Embryonic facial prominence (tissue), 1 donor: ENCODE measurements around the gene TCF7L2.
A peak's percentile ranks its signal among the peaks of the same experiment; 100 is the strongest.

Experiments used
- DNase-seq: peaks from one replicate; pipeline ENCODE4 v3.0.0-alpha.2; 2016; ENCODE audit errors: extremely low spot score

TCF7L2 gene

DNA sequence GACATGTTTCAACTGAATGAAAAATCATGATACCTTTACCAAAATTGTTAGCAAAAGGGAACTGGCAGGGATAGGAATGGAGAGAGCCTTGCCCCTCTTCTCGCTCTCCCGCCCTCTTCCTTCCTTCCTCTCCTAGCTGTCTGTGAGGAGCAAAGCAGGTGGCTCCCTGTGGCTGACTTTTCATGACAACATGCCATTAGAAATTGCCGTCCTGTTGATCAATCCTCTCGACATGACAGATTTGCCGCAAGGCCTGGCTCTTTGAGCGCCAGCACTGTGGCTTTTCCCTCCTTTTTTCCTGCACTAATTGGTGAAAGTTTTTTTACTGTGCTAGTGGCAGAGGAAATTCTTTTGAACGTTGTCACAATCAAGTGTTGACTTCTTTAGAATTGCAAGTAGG, 171.1 kb downstream of the TCF7L2 start:
- no peak for DNase-seq

DNA sequence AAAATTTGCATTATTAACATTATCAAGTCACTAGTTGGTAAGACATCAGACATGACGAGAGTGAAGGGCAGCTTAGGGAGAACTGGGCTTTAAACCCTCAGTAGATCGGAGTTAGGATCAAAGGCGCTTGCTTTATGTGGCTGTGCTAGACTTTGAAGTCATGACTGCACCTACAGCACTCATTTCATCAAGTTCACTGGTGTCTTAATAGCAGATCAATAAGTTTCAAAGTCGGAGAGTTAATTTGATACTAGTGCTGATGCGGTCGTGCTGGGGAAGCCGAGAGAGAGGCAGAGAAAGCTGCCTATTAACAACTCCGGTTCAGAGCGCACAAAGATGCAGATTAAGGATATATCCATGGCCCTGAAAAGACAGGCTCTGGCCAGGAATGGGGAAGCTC, 172.9 kb downstream of the TCF7L2 start:
- DNase-seq: no peak

DNA sequence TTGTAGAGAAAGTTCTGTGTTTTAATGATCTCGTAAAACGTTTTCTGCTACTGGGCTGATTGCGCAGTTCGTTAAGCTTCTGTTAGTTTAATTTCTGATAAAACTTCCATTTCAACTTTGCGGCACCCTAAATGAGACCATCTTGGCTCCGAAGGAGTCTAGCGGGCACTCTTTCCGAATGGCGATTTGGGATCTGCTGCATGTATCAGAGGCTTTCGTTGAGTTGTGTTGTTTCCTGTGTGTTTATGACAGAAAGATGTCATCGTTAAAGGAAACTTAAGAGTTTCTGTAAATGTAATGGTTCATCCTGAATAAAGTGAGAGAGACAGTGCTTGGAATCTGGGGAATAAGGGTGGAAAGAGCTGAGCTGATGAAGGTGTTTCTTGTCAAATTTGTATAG, 174.7 kb downstream of the TCF7L2 start:
- DNase-seq: no peak

DNA sequence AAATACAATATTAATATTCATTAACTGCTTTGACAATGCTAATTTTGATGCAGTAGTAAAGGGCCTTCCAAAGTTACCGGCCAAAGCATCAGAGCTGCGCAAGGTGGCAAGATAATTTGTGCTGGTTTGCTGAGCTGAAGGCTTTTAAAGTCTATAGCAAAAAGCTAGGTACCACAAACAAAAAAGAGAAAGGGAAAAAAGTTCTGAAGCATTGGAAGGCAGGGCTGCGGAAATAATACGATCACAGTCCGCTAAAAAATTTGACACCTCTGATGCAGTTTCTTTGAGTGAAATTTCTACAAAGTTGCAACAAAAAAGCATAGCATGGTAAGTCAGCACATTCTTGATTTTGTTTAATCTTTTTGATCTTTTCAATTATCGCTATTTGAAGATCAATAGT, 175.6 kb downstream of the TCF7L2 start:
- no peak for DNase-seq

DNA sequence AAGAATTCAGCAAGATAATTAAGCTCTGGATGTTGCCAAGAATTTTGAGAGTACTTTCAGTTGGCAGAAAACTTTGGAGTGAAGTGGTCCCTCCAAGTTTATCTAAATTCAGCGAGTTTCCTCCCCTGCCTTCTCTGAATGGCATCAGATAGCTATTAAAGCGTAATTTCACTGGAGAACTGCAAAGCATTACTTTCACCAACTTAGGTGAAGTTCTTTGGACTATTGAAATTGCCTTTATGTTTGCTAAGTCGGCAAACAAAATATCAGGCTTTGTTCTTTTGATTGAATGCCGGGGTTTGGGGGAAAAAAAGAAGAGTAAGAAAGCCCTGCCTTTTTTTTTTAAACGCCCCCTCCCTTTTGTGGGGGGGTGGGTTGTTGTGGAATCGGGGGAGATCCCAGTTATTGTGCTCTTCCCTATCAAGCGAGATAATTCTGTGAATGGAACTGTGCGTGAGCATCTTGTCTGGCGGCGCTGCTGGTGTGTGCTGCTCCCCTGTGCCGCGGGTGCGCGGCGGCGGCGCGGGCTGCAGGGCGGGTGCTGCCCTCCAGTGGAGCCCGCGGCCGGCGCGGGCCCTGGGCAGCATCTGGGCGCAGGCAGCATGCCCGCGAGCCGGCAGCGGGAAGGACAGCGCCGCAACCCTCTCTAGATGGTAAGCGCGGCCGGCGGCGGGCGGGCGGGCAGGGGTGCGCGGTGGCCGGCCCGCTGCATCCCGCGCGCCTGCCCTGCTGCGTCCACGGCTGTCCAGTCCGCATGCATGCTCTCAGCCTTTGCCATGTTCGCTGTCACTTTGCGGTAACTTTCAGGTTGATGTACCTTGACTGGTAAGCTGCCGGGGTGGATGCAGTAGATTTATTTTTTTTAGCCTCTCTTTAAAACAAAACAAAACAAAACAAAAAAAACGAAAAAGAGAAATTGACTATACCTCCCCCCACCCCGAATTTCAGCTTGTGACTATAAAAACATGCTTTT, 176.5 kb downstream of the TCF7L2 start:
- peak; percentile 39 for DNase-seq

DNA sequence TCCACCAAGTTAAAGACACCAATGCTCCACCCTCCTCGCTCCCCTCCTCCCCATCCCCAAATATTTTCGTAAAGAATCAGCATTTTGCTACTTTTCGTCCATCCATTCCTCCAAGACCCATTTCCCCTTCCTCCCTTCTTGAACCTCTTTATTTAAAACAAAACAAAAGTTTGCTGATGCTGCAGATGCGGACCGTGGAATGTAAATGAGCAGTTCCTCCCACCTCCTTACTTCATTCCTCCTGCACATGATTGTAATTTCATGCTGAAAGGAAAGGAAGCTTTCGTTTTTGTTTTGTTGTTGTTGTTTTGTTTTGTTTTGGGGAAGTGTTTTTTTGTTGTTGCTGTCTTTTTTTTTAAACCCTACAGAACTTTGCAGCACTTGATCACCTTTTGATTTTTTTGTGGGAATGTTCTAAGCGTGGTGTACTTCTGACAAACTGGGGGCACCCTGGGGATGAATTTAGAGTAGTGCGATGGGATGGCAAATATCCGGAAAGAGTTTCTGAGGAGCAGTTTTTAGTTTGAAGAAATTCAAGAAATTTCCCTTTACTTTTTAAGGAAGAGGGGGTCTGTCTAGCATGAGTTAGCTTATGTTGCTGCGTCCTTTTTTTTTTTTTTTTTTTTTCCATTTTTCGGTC, 177.3 kb downstream of the TCF7L2 start:
- no peak for DNase-seq

DNA sequence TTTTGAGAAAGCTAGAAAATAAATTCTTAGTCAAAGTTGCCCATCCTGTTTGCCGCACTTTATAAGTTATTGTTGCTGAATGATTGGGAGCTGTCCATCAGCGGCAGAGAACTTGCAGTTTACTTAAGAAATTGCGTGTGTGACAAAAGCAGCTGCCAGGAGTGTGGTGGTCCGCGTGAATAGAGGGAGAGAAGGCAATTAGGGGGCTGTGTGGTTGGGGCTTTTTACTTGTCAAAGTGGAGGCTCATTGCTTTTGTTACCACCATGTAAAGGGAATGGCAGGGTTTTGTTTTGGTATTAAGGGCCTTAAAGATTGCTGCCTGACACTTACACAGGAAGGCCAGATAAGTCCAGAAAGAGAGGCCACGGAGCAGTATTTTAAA, 177.8 kb downstream of the TCF7L2 start:
- no peak for DNase-seq

DNA sequence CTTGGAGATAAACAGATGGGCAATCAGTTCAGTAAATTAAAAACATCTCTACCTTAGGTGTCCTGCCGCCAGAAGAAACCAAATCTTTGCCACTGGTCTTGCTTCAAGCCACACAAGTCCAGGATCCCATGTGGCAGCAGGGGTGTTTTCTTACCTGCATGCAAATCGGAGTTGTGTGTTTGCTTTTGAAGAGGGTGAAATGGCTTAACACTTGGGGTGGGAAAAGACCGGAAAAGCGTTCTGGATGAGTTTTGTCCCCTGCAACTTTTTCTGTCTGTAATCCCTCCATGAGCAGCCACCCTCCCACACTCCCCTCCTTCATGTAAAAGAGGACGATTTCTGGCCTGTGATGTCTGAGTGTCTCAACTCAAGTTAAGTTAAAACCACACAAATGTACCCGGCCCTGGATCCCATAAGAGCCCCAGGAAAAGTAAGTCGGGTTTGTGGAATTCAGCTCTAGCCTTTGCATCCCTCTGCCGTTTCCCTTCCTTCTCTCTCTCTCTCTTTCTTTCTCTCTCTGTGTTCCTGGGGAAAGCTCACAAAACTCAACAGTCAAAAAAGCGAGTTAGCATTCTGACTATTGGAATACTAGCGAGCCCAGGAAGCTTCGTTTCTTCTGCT, 178.5 kb downstream of the TCF7L2 start:
- DNase-seq: no peak

DNA sequence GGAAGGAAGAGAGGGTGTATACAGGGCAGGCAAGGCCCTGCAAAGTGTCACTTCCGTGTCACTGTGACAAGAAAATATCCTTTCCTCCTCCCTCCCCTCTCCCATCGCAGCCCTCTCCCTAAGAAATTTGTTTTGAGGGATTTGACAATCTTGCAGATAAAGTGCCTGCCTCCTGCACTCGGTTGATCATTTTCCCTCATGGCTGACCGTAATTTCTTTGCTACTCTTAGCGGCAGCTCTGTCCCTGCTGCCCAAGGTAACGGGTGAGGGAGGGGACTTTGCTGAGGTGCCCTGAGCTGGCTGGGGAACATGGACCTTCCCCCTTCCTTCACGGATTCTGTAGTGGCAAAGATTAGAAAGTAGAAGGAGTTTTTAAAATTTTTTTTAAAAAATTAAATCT, 179.1 kb downstream of the TCF7L2 start:
- DNase-seq: no peak

DNA sequence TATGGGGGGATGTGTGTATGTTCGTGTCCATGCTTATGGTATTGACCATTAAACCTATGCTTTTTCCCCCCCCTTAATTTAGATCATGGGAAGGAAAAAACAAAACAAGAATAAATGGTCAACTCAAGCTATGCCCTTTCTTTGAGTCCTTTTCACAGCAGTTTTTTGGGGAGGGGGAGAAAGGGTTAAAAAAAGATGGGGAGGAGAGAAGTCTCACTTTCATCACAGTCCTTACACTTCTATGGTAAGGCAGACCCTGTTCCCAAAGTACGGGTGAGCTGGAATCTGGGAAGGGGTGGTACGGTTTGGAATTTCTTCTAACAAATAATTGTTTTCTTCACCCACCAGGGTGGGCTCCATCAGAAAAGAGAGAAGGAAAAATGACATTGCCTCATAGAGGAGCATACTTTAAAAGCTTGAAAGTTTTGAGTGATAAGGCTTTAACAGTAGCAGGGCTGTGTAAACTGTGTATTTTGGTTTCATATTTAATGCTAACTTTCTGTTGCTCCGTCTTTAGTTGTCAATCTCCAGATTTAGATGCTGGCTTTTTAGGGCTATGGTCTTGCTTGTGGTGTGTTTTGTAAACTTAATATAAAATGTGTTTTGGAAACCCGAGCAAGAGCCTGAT, 180.1 kb downstream of the TCF7L2 start:
- no peak for DNase-seq

DNA sequence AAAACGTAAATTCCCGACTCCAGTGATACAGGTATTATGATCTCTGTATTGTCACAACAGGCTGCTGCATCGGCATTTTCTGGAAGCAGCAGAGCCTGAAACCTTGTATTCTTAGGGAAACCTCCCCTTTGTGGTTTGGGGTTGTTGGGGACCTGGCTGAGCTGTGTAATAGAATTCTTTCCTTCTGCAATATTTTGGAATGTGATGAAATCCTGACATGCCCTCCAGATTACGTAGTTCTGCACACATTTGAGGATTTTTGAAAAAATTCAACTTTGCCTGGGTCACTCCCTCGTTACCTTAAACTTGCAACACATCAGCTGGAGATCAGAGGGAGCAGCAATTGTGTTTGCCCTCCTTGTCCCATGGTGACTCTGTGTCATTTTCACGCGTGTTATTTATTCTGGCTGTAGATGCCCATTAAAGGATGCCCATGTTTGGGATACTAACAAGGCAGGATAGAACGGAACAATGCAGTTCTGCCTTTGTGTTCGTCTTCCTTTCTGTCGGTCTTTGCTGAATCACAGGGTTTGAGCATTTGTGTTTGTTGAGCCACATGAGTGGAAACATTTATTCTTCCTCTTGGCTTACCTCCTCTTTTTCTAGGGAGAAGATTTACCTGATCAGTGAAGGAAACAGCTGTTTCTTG, 181.7 kb downstream of the TCF7L2 start:
- DNase-seq: no peak

DNA sequence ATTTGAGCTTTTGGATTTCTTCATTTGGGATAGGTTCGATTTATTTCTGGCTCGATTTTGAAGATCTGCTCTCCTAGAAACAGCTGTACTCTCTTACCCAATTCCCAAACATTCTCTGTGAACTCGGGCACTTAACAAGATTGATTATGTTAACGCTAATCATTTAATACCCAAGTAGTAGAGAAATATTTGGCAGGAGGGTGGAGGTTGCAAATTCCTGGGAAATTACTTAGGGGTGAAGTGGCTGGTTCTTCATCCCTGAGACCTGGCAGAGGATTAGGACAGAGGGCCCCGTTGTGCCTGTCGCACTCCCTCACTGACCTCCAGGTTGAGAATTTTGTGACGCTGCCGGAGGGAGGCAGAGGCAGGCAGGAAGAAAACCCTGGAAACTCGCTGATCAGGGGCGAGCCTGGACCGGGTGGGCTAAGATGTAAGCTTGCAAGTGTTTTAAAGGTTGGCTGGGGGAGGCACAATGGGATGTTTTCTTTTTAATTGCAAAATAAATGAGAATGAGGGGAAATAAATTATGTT, 182.6 kb downstream of the TCF7L2 start:
- DNase-seq: no peak

DNA sequence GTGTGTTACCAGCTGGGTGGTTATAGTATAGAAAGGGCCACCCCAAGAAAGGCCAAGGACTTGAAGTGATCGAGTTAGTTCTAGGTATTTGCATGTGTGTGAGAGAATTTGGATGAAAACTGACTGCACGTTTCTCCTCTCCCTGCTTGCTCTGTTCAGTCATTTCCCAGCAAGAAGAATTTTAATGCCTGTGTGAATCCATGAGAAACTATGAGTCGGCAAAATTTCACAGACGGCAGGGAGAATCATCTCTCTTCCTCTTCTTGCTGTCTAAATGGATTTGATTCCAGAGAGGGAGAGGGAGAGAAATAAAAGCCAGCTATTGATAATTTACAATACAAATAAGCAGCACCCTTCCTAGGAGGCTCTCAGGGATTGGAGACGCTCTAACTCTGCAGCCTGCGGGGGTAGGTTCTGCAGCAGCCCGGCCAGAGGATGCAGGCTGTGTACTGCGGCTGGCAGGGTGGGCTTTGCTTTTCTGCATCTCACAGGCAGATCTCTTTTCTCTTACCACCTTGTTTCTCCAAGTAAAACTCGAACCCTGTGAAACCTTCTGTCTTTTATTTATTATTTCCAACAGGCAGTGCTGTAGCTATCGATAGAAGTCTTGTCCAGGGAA, 183.6 kb downstream of the TCF7L2 start:
- DNase-seq: no peak

DNA sequence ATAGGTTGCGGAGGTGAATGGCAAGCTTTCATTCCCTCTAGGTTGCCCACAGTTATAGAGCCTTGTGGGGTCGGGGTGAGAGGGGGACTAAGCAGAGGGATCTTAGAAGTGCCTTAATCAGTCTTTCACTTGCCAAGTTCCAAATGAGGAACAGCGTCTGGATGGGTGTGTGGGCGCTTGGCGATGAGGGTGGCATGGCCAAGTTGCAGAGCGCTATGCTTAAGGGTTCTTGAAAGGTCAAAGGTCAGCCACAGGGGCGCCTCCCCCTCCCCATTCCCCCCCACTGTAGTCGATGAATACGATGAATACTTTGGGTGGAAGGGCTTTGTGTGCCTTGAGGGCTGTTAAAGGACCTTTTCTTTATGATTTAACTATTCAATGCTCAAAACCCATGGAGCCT, 185.0 kb downstream of the TCF7L2 start:
- DNase-seq: no peak

DNA sequence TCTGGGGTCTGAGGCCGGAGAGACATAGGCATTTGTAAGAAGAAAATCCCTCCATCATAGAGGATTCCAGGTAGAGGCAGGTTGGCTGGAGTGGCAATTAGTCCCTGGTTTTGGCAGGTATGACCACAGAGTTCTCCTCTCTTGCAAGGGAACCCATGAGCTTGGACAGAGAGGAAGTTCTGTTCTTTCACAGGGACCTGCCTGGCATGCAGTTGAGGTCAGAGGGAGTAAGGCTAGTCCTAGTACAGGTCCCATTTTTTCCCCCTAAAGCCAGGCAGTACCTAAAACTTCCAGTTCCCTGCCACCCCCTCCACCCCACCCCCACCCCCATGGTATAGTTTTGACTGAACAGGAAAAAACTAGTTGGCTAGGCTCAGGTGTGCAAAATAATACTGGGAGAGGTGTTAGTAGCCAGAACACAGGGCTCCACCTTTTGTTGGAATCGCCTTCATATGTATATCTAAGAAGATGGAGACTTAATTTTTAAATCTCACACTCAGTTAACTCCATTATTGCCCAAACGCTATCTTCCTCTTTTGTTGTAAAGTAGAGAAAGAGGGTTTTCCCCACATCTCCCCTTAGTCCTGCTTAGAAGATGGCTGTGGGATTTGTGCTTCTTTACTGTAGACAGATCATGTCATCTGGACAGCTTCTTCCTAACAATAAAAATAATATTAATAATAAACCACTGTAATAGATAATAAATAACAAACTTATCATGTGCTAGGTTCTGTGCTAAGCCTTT, 188.1 kb downstream of the TCF7L2 start:
- DNase-seq: no peak

DNA sequence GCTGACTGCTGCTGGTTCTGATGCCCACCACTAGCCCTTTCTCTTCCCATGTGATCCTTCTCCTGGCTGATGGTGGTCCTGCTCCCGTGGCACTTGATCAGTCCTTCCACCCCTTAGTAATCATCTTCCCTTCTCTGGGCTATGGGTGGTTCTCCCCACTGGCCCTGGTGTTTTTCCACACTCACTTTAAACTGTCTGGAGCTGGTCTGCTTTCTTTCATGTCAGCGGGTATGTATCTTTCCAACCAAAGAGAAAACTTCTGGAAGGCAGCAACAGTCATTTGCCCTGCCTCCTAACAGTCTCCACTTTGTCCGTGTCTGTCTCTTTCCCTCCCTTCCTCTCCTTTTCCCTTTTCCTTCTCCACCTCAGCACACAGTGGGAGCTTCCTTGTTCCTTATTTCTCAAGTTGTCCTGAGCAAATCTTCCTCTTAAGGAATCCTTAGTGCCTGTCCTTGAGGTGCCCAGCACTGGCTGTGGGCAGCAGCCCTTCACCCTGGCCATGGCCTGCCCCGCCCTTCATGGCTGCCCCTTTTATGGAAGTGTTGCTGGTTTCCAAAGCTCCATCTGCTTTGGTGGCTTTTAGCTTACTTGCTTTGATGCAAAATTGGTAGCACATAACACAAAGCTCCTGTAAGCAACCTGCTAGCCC, 189.0 kb downstream of the TCF7L2 start:
- no peak for DNase-seq

DNA sequence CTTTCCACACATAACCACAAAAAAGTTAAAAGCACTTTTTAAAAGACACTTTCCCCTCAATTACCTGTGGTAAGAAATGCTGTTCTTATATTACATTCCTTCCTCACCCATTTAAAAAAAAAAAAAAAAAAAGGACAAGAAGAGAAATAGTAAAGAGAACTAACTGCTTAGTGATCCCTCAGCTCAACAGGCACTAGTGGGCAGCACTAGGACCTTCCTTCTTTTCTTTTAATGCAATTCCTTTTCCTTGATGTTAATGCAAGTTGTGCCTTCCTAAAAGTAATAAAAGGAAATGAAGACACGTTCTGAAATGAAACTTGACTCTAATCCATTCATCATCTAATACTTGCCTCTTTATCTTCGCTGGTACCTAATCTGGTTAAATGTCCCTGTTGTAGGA, 189.7 kb downstream of the TCF7L2 start:
- DNase-seq: no peak

DNA sequence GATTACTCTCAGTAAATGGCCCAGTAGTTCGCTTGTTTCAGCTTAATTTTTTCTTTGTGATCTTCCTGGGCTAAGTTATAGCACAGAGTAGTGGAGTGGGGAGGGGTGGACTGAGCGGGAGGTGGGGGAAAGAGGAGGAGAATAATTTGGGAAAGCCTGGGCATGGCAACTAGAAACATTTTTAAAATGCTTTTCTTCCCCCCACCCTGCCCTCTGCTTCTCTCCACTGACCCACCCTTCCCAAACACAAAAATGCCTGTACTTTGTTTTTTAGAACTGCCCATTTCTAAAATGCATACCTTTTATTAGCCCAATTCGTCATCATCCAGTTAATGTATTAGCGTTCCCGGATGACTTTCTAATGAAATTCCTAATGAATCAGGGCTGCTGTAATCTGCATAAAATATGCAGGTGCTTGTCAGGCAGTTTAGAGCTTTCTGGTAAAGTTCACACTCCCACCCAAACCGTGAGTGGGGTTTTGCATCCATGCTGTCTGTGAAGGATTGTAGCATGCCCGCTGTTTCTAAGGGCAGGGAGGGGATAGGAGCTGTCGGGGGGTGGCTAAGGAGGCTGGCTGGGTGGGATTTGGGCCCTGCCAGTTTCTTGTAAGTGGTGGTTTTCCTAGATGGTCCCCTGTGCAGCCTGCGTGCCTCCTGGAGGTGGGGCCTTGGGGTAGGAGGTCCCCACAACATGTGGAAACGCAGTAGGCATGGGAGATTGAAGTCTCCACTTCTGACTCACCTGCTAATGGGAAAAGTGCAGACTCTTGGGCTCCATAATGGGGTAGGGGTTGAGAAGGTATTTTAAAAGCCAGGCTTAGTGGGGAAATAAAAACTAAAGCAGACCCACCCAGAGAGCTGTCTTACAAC, 190.3 kb downstream of the TCF7L2 start:
- DNase-seq: no peak
